GM12875 (cell line): ENCODE measurements around the gene SV2C.

Source experiments
- H3K4me3 ChIP-seq: one replicate; pipeline ENCODE4 v1.5.1; 2011; ENCODE audit warnings: low read depth, low read length, control low read depth
- CTCF ChIP-seq: IDR thresholded peaks from 2 replicates; pipeline ENCODE4 v1.5.1; 2011; ENCODE audit warnings: low read depth, mild to moderate bottlenecking, control low read depth, inconsistent platforms, low read length, moderate library complexity, borderline replicate concordance; ENCODE audit not compliant: insufficient read depth

SV2C gene

GRCh38 chr5:76106149-76106548, 23.0 kb downstream of the SV2C start:
- no peak for TF ChIP-seq CTCF
- no peak overlapping the region for H3K4me3 ChIP-seq

GRCh38 chr5:76111477-76112174, 28.4 kb downstream of the SV2C start:
- no peak for TF ChIP-seq CTCF
- H3K4me3 ChIP-seq = no peak overlapping the region

GRCh38 chr5:76113103-76113502, 29.9 kb downstream of the SV2C start:
- no peak for TF ChIP-seq CTCF
- H3K4me3 ChIP-seq = no peak overlapping the region

- TF ChIP-seq CTCF = no peak
Measured at GRCh38 chr5:76114179-76114851, 31.1 kb downstream of the SV2C start.

GRCh38 chr5:76125346-76125745, 42.2 kb downstream of the SV2C start:
- TF ChIP-seq CTCF = no peak
- no peak overlapping the region for H3K4me3 ChIP-seq

More at GRCh38 chr5:76114179-76114851, 31.1 kb downstream of the SV2C start:
- H3K4me3 ChIP-seq = no peak overlapping the region

GRCh38 chr5:76125888-76126287, 42.7 kb downstream of the SV2C start:
- no peak for TF ChIP-seq CTCF
- no peak overlapping the region for H3K4me3 ChIP-seq

GRCh38 chr5:76134003-76134402, 50.8 kb downstream of the SV2C start:
- no peak overlapping the region for H3K4me3 ChIP-seq
- TF ChIP-seq CTCF = no peak
